GM19438 (cell line): ENCODE results near the gene HTT.
"Not testable (repeated sequence)": the region's sequence is repeated elsewhere in the genome, so short reads cannot be mapped to it uniquely, and the experiment has no call there.

Experiments used
- ATAC-seq: cut with Tn5 transposase; IDR thresholded peaks from one replicate; pipeline ENCODE4 v1.9.1; 2021; ENCODE audit warnings: low read depth; ENCODE audit not compliant: unreplicated experiment

Gene HTT

DNA sequence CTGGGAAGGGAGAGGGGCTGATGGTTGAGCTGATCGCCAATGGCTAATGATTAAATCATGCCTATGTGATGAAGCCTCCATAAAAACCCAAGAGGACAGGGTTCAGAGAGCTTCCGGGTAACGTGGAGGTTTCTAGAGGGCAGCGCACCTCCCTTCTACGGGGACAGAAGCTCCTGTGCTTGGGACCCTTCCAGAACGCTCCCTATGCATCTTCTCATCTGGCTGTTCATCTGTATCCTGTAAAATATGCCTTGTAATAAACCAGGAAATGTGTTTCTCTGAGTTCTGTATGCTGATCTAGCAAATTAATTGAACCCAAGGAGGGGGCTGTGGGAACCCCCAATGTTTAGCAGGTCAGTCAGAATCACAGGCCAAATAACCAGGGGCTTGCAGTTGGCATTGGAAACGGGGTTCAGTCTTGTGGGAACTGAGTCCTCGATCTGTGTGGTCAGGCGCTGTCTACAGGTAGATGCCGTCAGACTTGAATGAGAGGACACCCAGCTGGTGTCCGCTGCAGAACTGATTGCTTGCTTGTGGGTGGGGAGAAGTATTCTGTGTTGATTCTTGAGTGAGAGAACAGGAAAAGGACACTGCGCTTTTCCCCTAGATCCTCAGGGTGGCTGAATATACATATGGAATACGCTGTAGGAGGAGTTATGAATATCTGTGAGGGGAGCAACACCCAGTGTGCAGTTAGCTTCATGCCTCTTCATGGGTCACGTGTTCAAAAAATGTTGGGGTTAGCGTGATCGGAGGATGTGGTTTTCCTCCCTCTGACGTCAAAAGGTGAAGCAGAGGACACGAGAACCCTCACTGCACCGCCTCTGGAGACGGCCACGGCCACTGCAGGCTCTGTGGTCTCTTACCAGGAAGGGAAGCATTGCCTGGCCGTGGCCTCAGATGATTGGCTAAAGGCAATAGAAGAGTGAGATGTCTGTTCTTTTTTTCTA is 29.3 kb upstream of the HTT start:
- no peak for ATAC-seq

DNA sequence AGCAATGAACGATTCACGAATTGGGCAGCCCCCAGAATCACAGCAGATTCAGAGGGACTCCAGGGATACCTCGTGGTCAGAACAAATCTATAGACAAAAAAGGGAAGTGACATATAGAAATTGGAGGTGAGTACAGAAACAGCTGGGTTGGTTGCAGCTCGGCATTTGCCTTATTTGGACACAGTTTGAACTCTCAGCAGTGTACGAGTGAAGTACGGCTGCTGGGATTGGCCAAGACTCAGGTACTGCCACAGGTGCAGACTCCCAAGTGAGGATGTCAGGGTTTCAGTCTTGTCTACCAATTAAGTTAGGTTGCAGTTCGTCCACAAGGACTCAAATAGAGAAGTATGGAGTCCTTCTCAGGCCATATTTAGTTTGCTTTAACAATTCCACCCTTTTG is 28.3 kb upstream of the HTT start:
- ATAC-seq: no peak

DNA sequence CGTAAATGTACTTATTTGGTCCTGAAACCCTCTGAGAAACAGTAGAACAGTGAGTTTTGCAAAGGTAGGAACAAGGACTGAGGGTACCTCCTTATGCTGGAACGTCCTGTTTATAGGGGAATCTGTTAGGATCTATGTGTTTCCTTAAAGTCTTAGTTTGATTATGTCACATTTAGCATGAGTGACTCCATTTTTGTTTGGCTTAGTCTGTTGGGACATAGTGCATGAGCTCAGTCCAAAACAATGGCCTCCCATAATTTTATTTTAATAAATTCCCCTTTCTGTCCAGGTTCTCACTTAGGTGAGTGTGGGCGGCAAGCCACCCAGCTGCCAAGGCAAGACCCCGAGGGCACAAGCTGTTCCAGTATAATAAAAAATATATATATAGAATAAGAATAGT is 27.9 kb upstream of the HTT start:
- ATAC-seq: no peak

DNA sequence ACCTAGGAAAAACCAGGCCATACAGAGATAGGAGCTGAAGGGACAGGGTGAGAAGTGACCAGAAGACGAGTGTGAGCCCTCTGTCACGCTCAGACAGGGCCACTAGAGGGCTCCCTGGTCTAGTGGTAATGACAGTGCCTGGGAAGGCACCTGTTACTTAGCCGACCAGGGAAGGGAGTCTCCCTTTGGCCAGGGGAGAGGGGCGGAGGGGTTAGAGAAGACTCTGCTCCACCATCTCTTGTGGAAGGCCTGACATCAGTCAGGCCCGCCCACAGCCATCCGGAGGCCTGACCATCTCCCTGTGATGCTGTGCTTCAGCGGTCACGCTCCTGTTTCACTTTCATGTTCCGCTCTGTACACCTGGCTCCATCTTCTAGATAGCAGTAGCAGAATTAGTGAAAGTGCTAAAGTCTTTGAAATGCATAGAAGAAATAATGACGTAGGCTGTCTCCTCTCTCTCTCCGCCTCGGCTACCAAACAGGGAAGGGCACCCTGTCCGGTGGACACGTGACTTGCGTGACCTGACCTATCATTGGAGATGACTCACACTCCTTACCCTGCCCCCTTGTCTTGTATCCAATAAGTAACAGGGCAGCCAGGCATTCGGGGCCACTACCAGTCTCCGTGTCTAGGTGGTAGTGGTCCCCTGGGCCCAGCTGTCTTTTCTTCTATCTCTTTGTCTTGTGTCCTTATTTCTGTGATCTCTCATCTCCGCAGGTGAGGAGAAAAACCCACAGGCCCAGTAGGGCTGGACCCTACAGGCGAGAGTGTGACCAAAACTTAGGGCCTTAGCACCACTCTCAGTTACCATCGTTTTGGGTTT is 26.8 kb upstream of the HTT start:
- peak; percentile 93 for ATAC-seq

DNA sequence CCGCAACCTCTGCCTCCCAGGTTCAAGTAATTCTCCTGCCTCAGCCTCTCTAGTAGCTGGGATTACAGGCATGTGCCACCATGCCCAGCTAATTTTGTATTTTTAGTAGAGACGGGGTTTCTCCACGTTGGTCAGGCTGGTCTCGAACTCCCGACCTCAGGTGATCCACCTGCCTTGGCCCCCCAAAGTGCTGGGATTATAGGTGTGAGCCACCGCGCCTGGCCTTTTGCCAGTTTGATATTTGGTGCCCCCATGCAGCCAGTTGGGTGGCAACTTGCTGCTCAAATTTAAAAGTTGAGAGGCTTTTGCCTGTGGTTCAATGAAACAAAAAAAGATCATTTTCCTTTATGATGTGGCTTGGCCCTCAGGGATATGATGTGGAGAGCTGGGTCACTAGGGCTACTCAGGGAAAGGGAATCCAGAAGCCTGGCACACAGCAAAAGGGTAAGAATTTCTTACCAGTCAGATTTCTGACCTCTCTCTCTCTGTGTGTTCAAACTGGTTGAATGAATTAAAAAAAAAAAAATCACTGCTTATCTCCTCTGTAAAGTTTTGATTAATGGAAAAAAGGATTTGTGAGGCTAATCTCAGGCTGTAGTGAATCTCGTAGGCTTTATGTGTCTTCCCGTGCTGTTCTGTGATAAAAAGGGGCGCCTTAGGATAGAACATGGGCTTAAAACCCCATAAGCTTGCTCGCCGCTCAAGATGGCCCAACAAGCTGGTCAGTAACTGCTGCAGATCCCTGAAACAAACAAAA is 23.2 kb upstream of the HTT start:
- ATAC-seq: not testable (repeated sequence)

DNA sequence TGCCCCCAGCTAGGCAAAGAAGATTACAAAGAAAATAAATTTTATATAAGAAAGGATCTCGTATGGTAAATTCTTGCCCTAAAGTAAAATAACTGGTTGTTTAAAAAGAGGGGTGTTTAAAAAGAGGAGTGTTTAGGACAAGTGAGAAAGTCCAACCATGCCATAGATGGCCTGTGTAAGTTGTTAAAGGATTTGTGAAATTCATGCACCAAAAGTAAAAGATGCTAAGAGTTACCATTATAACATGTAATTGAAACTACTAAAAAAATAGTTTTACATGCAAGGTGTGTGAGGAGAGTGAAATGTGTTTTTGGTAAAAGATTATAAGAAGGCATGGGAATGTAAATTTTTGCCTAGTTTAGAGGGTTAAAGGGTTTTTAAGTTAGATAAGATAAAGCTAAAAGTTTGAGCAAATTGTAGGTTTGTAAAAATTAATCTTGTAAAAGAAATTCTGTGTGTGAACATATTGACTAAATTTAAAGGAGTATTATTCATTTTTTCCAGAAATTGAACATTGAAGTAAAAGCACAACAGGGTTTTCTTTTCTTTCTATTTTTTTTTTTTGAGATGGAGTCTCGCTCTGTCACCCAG is 20.2 kb upstream of the HTT start:
- ATAC-seq: no peak

DNA sequence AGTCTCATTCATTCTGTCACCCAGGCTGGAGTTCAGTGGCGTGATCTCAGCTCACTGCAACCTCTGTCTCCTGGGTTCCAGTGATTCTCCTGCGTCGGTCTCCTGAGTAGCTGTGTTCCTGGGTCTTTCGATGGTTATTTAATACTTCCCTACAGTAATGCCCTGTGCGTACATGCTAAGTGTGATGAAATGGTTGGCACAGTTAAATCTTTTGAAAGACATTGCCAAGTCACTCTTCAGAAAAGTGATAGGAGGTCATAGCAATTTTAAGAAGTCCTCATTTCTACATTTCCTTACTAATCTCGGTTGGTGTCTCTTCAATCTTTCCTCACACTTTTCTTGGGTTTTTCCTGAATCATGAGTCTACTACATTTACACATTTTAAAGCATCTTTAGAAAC is 14.5 kb upstream of the HTT start:
- ATAC-seq: no peak

DNA sequence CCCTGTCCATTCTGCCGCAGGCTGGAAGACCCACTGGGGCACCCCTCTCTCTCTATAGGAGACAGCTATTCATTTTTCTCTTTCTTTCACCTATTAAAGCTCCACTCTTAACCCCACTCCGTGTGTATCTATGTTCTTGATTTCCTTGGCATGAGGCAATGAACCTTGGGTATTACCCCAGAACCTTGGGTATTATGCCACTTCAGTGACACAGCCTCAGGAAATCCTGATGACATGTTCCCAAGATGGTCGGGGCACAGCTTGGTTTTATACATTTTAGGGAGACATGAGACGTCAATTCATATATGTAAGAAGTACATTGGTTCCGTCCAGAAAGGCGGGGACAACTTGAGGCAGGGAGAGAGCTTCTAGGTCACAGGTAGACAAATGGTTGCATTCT is 13.5 kb upstream of the HTT start:
- no peak for ATAC-seq

DNA sequence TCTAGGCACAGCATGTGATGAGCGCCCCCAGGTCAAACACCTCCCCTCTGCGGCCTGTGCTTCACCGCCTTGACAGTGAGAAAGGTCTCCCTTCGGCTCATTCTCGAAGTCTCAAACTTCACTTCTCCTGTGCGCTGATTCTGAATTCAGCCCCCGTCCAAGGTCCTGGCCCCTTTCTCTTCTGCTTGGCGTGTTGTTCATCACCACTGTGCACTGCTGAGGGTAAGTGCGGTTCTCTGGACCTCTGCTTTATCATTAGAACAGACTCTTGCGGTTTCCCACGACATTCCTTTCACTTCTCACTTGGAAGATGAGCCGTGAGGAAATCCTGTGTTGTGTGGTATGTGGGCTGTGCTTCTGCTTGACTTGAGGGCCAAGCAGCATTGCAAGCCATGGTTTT is 12.0 kb upstream of the HTT start:
- no peak for ATAC-seq

DNA sequence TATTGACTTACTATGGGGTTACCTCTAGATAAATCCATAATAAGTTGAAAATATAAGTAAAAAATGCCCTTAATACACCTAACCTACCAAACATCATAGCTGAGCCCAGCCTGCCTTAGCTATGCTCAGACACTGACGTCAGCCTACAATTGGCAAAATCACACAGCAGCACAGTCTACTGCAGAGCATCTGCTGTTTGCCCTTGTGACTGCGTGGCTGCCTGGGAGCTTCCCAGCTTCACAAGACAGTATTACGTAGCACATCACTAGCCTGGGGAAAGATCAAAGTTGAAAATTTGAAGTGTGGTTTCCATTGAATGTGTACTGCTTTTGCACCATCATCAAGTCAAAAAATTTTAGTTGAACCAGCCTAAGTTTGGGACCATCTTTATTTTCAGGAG is 8.9 kb upstream of the HTT start:
- no peak for ATAC-seq

DNA sequence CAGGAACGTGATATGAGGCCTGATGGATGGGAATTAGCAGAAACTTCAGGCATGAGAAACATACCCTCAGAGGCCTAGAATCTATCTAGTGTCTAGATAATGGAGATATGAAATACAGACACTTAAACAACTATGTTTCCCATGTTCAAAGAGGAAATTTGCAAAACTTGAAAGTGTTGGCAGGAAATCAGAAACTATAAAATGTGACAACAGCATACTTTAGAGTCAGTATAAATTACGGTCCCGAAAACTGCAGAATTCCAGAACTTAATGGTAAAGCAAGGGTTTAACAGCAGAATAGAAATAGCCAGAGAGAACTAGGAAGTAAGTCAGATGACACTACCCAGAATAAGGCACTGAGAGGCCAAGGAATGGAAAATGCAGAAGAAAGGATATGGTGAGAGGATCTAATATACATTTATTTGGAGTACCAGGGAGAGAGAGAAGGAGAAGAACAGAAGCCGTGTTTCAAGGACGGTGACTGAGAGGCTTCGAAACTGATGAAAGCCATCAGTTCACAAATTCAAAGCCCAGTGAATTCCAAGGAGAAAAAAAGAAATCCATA is 7.6 kb upstream of the HTT start:
- ATAC-seq: no peak

DNA sequence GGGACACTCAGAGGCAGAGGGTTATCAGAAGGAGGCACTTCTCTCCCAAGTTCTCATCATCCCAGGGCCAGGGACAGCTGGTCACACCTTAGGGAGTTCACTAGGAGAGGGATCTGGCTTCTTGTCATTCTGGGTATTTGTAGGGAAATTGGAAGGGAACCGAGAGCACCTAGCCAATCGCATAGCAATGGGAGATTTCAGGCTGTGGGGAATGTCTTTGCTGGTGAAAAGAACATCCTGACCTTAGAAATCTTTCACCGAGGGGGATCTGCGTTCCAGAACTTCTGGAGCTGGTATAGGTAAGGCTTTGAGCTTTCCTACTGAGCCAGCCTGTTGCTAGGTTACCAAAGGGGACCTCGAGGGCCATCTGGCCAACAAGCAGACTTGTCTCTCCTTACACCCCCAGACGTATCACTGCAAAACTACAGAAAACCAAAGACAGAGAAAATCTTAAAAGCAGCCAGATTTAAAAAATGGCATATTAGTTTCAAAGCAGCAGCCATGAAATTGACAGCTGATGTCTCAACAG is 6.9 kb upstream of the HTT start:
- ATAC-seq: no peak

DNA sequence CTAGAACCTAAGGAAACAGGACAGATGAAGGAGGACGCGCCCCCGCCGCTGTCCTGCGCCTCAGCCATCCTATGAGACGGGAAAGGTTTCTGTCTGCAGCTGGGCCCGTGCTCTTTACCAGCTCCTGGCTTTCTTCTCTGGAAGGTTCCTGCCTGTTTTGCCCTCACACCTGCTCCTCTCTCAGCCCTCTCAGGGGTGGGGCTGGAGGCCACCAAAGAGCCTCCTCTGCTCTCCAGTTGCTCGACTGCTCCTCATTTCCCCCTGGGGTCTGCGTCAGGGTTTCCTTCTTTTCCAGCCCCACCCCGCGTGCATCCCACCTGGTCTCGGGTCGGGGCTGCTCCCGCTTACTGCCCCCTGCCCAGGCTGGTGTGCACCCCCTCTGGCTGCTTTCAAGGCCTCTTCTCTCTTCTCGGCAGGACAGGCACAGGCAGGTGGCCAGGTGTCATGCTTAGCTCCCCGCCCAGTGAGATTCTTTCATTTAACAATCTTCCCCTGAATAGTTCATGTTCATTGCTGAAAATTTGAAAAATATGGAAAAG is 4.8 kb upstream of the HTT start:
- no peak for ATAC-seq

DNA sequence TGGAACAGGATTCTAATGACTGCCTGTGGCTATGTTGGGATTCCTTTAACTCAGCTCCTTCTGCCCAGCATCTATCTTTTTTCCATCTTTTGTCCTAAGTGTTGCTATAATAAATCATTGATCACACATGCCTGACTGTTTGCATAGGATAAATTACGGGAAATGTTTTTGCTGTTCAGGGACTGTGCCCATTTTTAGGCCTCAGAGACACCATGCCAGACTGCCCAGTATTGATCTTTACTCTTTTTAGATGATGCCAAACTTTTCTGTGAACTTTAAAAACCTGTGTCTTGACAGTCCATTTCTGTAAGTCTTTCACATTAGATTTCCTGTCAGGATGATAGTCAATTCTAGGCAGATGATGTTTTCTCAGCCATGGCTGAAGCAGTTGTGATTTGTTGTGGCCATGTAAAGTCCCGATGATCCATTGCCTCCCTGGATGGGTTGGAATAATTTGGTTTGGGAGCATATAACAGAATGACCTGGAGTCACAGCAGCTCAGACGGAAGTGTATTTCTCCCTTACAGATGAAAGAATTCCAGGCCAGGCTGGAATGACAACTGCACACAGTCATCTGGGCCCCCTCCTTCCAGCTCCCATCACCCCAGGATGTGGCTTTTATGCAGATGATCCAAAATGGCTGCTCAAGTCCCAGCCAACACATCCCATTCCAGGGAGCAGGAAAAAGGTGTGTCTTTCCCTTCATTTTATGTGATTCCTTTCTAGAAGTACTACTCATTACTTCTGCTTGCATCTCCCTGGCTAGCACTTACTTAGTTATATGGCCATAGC is 3.6 kb upstream of the HTT start:
- no peak for ATAC-seq

DNA sequence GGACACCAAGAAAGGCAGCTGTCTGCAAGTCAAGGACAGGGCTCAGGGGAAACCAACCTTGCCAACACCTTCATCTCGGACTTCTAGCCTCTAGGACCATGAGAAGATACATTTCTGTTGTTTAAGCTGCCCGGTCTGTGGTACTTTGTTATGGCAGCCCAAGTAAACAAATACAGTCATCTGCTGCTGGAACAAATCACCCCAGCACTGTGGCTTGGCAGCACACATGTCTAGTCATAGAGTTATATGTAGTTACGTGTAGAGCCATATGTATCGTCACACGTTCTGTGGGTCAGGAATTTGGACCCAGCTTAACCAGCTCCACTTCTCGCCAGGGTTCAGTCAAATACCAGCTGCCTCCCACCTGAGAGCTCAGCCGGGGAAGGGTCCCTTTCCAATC is 2.7 kb upstream of the HTT start:
- ATAC-seq: no peak

DNA sequence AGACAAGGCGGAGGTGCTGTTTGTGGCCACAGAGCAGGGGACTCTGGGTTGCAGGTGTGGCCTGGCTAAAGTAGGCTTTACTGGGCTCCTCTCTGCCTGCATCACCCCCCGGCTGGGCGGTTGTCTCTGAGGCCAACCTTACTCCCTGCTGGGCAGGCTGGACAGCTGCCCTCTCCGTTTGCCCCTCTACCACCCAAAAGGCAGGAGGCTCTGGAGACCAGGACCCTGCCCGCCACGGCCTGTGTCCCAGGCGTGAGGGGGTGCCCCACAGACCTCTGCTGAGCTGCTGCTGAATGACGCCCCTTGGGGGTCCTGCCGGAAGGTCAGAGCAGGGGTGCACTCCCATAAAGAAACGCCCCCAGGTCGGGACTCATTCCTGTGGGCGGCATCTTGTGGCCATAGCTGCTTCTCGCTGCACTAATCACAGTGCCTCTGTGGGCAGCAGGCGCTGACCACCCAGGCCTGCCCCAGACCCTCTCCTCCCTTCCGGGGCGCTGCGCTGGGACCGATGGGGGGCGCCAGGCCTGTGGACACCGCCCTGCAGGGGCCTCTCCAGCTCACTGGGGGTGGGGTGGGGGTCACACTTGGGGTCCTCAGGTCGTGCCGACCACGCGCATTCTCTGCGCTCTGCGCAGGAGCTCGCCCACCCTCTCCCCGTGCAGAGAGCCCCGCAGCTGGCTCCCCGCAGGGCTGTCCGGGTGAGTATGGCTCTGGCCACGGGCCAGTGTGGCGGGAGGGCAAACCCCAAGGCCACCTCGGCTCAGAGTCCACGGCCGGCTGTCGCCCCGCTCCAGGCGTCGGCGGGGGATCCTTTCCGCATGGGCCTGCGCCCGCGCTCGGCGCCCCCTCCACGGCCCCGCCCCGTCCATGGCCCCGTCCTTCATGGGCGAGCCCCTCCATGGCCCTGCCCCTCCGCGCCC is 1.1 kb upstream of the HTT start:
- no peak for ATAC-seq

DNA sequence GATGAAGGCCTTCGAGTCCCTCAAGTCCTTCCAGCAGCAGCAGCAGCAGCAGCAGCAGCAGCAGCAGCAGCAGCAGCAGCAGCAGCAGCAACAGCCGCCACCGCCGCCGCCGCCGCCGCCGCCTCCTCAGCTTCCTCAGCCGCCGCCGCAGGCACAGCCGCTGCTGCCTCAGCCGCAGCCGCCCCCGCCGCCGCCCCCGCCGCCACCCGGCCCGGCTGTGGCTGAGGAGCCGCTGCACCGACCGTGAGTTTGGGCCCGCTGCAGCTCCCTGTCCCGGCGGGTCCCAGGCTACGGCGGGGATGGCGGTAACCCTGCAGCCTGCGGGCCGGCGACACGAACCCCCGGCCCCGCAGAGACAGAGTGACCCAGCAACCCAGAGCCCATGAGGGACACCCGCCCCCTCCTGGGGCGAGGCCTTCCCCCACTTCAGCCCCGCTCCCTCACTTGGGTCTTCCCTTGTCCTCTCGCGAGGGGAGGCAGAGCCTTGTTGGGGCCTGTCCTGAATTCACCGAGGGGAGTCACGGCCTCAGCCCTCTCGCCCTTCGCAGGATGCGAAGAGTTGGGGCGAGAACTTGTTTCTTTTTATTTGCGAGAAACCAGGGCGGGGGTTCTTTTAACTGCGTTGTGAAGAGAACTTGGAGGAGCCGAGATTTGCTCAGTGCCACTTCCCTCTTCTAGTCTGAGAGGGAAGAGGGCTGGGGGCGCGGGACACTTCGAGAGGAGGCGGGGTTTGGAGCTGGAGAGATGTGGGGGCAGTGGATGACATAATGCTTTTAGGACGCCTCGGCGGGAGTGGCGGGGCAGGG is 568 bp downstream of the HTT start:
- no peak for ATAC-seq
